ENCODE measurements around the gene XRCC4. TPM values are rescaled to one million over a fixed set of nuclear protein-coding genes. Genes with fewer than 3 reads are reported as not detected.

Gene XRCC4
- total and polyA plus RNA-seq, 9 of the 15 experiments (the other 6 are each of a cell fraction or from before 2014, with no cell fraction given): 13.6 to 61.6 (median 22.4) TPM

DNA sequence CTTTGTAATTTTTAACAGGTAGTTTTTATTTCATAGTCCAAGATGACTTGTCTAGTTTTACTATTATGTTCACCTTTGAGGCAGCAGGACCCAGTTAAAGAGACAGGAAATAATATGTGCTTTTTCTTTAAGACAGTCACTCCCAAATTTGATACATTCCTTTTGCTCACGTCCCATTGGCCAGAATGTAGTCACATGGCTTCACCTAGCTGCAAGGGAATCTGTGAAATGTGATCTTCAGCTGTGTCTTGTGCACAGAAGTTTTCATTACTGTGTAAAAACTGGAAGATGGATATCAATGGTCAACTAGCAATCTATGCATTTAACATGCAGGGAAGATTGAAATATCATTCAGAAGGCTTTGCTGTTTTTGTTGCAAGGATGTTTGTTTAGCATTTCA lies 41.1 kb downstream of the XRCC4 start:
- Histone ChIP-seq H3K27ac (ENCODE audit: extremely low read depth, low read depth, low read length) (no peak overlapping the region), H3K9me1 (ENCODE audit: control insufficient read depth, insufficient read depth, low read length) (no peaks in the 10 kb centered on the region), H3K36me3 (ENCODE audit: control insufficient read depth, insufficient read depth, low read length) (no peaks in the 10 kb centered on the region), H3K4me1 (replicated peaks in 1 of 2; ENCODE audit: control insufficient read depth in 2 of 2, insufficient read depth in 2 of 2, low read length in 2 of 2) (no peaks in the 10 kb centered on the region), H2AFZ (ENCODE audit: low read depth, low read length) (no peak overlapping the region), H3K27me3 (ENCODE audit: control insufficient read depth in 2 of 2, insufficient read depth in 2 of 2, low read length in 2 of 2) (no peaks in the 10 kb centered on the region), H3K79me2 (ENCODE audit: control insufficient read depth, insufficient read depth, low read length) (no peaks in the 10 kb centered on the region), H4K20me1 (replicated peaks; ENCODE audit: control insufficient read depth, insufficient read depth, low read length) (no peaks in the 10 kb centered on the region), H3K4me3 (no peak overlapping the region), H3K9ac (ENCODE audit: insufficient read depth in 1 of 2, low read depth in 2 of 2, low read length in 2 of 2) (no peak overlapping the region), H3K4me2 (ENCODE audit: insufficient read depth, low read length) (no peak overlapping the region), H3K9me3 (replicated peaks; ENCODE audit: control insufficient read depth, insufficient read depth, low read depth, low read length) (no peaks in the 10 kb centered on the region)
- FAIRE-seq: no peak
- DNase-seq (ENCODE audit: extremely low read depth in 1 of 4, low spot score in 3 of 4): peak in 2 of 4 experiments; percentile 27 to 35
- ATAC-seq: no peak
- intact Hi-C loops (cut with micrococcal nuclease) (no loop called here), in situ Hi-C loops (cut with MboI) (no loop called here)
- TF ChIP-seq, protein P1, sequence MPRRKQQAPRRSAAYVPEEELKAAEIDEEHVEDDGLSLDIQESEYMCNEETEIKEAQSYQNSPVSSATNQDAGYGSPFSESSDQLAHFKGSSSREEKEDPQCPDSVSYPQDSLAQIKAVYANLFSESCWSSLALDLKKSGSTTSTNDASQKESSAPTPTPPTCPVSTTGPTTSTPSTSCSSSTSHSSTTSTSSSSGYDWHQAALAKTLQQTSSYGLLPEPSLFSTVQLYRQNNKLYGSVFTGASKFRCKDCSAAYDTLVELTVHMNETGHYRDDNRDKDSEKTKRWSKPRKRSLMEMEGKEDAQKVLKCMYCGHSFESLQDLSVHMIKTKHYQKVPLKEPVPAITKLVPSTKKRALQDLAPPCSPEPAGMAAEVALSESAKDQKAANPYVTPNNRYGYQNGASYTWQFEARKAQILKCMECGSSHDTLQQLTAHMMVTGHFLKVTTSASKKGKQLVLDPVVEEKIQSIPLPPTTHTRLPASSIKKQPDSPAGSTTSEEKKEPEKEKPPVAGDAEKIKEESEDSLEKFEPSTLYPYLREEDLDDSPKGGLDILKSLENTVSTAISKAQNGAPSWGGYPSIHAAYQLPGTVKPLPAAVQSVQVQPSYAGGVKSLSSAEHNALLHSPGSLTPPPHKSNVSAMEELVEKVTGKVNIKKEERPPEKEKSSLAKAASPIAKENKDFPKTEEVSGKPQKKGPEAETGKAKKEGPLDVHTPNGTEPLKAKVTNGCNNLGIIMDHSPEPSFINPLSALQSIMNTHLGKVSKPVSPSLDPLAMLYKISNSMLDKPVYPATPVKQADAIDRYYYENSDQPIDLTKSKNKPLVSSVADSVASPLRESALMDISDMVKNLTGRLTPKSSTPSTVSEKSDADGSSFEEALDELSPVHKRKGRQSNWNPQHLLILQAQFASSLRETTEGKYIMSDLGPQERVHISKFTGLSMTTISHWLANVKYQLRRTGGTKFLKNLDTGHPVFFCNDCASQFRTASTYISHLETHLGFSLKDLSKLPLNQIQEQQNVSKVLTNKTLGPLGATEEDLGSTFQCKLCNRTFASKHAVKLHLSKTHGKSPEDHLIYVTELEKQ (CRISPR knock-in tag; IDR thresholded peaks at IDR 0.05): no peak
- no peak for TF ChIP-seq ZNF347 (CRISPR knock-in tag; IDR thresholded peaks at IDR 0.05; ENCODE audit: low read depth)
- TF ChIP-seq RAD51 (IDR thresholded peaks at IDR 0.05; ENCODE audit: borderline replicate concordance, low read depth): peak; percentile 29; the same call in 1 of the 2 replicates
- TF ChIP-seq NONO (IDR thresholded peaks at IDR 0.05; ENCODE audit: low read depth in 2 of 2, low read length in 1 of 2): no peak
- peak; percentile 44 for TF ChIP-seq USF2 (CRISPR knock-in tag; IDR thresholded peaks at IDR 0.05)
- TF ChIP-seq CBX3 (IDR thresholded peaks at IDR 0.05; ENCODE audit: borderline replicate concordance in 1 of 2, low read length in 2 of 2): peak in 1 of 2 experiments; percentile 87; a peak in 2 of 3 replicates
- no peak for TF ChIP-seq PURB (CRISPR knock-in tag; IDR thresholded peaks at IDR 0.05; ENCODE audit: low read depth)
- TF ChIP-seq FUS (optimal IDR thresholded peaks at IDR 0.05; ENCODE audit: low read depth, low read length): no peak
- TF ChIP-seq, protein P2, sequence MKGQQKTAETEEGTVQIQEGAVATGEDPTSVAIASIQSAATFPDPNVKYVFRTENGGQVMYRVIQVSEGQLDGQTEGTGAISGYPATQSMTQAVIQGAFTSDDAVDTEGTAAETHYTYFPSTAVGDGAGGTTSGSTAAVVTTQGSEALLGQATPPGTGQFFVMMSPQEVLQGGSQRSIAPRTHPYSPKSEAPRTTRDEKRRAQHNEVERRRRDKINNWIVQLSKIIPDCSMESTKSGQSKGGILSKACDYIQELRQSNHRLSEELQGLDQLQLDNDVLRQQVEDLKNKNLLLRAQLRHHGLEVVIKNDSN (CRISPR knock-in tag; IDR thresholded peaks at IDR 0.05): peak; percentile 74
- CTCF ChIA-PET (ENCODE audit: low intra/inter-chr PET ratio): no interaction called here
- POLR2A ChIA-PET: no interaction called here
- WGBS (ENCODE audit: insufficient coverage, low coverage, missing lambda C conversion rate): 71% methylated on average over 1 of the region's 1 CpG
- BruUV-seq (replicated peaks): no TSS peak
